ENCODE data around the gene UMAD1.

The UMAD1 gene

DNA sequence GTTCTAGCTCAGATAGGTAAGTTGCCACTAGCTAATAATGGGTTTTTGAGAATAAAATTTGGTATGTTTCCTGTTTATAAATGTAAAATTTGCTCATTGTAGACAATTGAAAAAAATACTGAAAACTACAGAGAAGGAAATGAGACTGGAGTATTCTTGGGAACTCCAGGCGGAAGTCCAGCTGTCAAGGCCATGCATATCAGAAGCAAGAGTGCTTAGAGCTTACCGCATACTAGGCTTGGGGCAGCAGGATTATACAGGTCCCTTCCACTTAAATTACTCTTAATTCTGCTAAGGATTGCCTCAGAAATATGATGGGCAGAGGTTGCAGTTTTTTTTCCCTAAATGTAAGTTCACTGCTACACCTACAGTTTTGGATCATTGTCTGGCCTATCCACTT, 26.6 kb downstream of the UMAD1 start:
- Histone ChIP-seq H2BK5ac (ENCODE audit: low read depth, low read length, poor library complexity) (no peak overlapping the region), H3K14ac (ENCODE audit: low read length) (no peak overlapping the region), H3K36me3 (ENCODE audit: control insufficient read depth in 1 of 2, insufficient read depth in 2 of 2, low read length in 2 of 2) (peaks cover 0 to 3% of the 10 kb centered on the region in 2 experiments), H2AK5ac (ENCODE audit: low read length) (no peak overlapping the region), H3K27ac (ENCODE audit: low read depth, low read length) (no peak overlapping the region), H3K4me2 (ENCODE audit: low read length) (no peak overlapping the region), H4K91ac (ENCODE audit: low read depth, low read length) (no peak overlapping the region), H3K9me3 (ENCODE audit: insufficient read depth, low read depth, low read length) (no peaks in the 10 kb centered on the region), H3K4me3 (ENCODE audit: low read depth, low read length) (no peak overlapping the region), H3K79me2 (ENCODE audit: control insufficient read depth, insufficient read depth, low read length, poor library complexity) (no peaks in the 10 kb centered on the region), H3K4ac (ENCODE audit: low read depth, low read length) (no peak overlapping the region), H2AFZ (ENCODE audit: insufficient read depth, low read length, poor library complexity) (no peak overlapping the region), H3K23ac (ENCODE audit: low read length) (no peak overlapping the region), H3K79me1 (ENCODE audit: low read length) (no peaks in the 10 kb centered on the region), H4K8ac (ENCODE audit: low read depth, low read length) (no peak overlapping the region), H2BK12ac (ENCODE audit: low read length) (no peak overlapping the region), H3K18ac (ENCODE audit: low read length) (no peak overlapping the region), H3K27me3 (ENCODE audit: insufficient read depth, low read length) (no peaks in the 10 kb centered on the region), H3K9ac (ENCODE audit: low read length) (no peak overlapping the region), H3K4me1 (ENCODE audit: control insufficient read depth in 1 of 2, insufficient read depth in 2 of 2, low read length in 2 of 2) (peaks cover 0 to 2% of the 10 kb centered on the region in 2 experiments), H4K12ac (ENCODE audit: low read depth, low read length) (no peak overlapping the region), H2BK120ac (ENCODE audit: insufficient read depth, low read length, poor library complexity) (no peak overlapping the region)
- no peak for DNase-seq
- WGBS (ENCODE audit: extremely low coverage, insufficient coverage, insufficient read length), result no CpG with 5 or more reads among the region's 2 CpGs

DNA sequence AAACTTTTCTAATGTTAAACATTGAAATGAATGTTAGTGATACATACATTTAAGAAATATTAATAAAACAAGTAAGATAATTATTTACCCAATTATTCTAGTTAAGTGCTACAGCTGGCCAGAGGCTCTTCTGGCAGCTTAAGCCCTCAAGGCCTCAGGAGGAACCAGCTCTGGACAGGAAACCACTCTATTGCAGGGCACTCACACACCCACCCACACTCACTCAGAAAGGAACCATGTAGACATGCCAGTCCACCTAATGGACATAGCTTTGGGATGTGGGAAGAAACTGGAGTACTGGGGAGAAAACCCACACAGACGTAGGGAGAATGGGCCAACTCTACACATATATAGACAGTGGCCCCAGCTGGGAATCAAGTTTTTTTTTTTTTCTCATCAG, 28.2 kb downstream of the UMAD1 start:
- no peak for DNase-seq
- Histone ChIP-seq H3K27me3 (ENCODE audit: insufficient read depth, low read length) (no peaks in the 10 kb centered on the region), H3K4ac (ENCODE audit: low read depth, low read length) (no peak overlapping the region), H3K79me1 (ENCODE audit: low read length) (no peaks in the 10 kb centered on the region), H4K91ac (ENCODE audit: low read depth, low read length) (no peak overlapping the region), H3K14ac (ENCODE audit: low read length) (no peak overlapping the region), H3K4me3 (ENCODE audit: low read depth, low read length) (no peak overlapping the region), H4K8ac (ENCODE audit: low read depth, low read length) (no peak overlapping the region), H4K12ac (ENCODE audit: low read depth, low read length) (no peak overlapping the region), H3K4me1 (ENCODE audit: control insufficient read depth in 1 of 2, insufficient read depth in 2 of 2, low read length in 2 of 2) (peaks cover 0 to 2% of the 10 kb centered on the region in 2 experiments), H3K9me3 (ENCODE audit: insufficient read depth, low read depth, low read length) (no peaks in the 10 kb centered on the region), H2AK5ac (ENCODE audit: low read length) (no peak overlapping the region), H2BK5ac (ENCODE audit: low read depth, low read length, poor library complexity) (no peak overlapping the region), H3K27ac (ENCODE audit: low read depth, low read length) (no peak overlapping the region), H3K18ac (ENCODE audit: low read length) (no peak overlapping the region), H3K36me3 (ENCODE audit: control insufficient read depth in 1 of 2, insufficient read depth in 2 of 2, low read length in 2 of 2) (peaks cover 0 to 3% of the 10 kb centered on the region in 2 experiments), H3K4me2 (ENCODE audit: low read length) (no peak overlapping the region), H2AFZ (ENCODE audit: insufficient read depth, low read length, poor library complexity) (no peak overlapping the region), H2BK12ac (ENCODE audit: low read length) (no peak overlapping the region), H3K9ac (ENCODE audit: low read length) (no peak overlapping the region), H3K79me2 (ENCODE audit: control insufficient read depth, insufficient read depth, low read length, poor library complexity) (no peaks in the 10 kb centered on the region), H2BK120ac (ENCODE audit: insufficient read depth, low read length, poor library complexity) (no peak overlapping the region), H3K23ac (ENCODE audit: low read length) (no peak overlapping the region)
- WGBS (ENCODE audit: extremely low coverage, insufficient coverage, insufficient read length), result no CpG with 5 or more reads among the region's 1 CpG

DNA sequence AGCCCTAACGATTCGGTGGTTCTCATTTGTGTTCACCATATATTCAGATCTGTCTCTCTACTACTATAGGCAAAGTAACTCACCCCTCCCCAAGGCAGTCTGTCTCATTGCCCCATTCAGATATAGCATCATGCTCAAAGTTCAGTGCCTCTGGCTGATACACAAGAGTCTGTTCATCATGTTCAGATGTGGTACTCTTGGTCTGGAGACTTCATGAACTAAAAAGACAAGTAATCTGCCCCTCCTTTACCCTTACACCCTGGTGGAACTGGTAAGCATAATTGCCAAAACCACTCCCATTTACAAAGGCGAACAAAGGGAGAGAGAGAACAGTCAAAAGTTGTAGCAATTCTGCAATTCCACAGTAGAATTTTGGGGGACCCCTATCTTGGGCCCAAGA, 29.9 kb downstream of the UMAD1 start:
- Histone ChIP-seq H2BK5ac (ENCODE audit: low read depth, low read length, poor library complexity) (no peak overlapping the region), H4K91ac (ENCODE audit: low read depth, low read length) (no peak overlapping the region), H4K8ac (ENCODE audit: low read depth, low read length) (no peak overlapping the region), H3K27ac (ENCODE audit: low read depth, low read length) (no peak overlapping the region), H2BK120ac (ENCODE audit: insufficient read depth, low read length, poor library complexity) (no peak overlapping the region), H3K27me3 (ENCODE audit: insufficient read depth, low read length) (no peaks in the 10 kb centered on the region), H4K12ac (ENCODE audit: low read depth, low read length) (no peak overlapping the region), H3K14ac (ENCODE audit: low read length) (no peak overlapping the region), H2BK12ac (ENCODE audit: low read length) (no peak overlapping the region), H3K4ac (ENCODE audit: low read depth, low read length) (no peak overlapping the region), H3K36me3 (ENCODE audit: control insufficient read depth in 1 of 2, insufficient read depth in 2 of 2, low read length in 2 of 2) (peaks cover 0 to 3% of the 10 kb centered on the region in 2 experiments), H3K79me1 (ENCODE audit: low read length) (no peaks in the 10 kb centered on the region), H3K23ac (ENCODE audit: low read length) (no peak overlapping the region), H2AFZ (ENCODE audit: insufficient read depth, low read length, poor library complexity) (no peak overlapping the region), H3K9ac (ENCODE audit: low read length) (no peak overlapping the region), H3K18ac (ENCODE audit: low read length) (no peak overlapping the region), H3K79me2 (ENCODE audit: control insufficient read depth, insufficient read depth, low read length, poor library complexity) (no peaks in the 10 kb centered on the region), H3K4me1 (ENCODE audit: control insufficient read depth in 1 of 2, insufficient read depth in 2 of 2, low read length in 2 of 2) (no peaks in the 10 kb centered on the region), H2AK5ac (ENCODE audit: low read length) (no peak overlapping the region), H3K4me2 (ENCODE audit: low read length) (no peak overlapping the region), H3K9me3 (ENCODE audit: insufficient read depth, low read depth, low read length) (no peaks in the 10 kb centered on the region), H3K4me3 (ENCODE audit: low read depth, low read length) (no peak overlapping the region)
- DNase-seq, result no peak
- no CpG with 5 or more reads among the region's 3 CpGs for WGBS (ENCODE audit: extremely low coverage, insufficient coverage, insufficient read length)

DNA sequence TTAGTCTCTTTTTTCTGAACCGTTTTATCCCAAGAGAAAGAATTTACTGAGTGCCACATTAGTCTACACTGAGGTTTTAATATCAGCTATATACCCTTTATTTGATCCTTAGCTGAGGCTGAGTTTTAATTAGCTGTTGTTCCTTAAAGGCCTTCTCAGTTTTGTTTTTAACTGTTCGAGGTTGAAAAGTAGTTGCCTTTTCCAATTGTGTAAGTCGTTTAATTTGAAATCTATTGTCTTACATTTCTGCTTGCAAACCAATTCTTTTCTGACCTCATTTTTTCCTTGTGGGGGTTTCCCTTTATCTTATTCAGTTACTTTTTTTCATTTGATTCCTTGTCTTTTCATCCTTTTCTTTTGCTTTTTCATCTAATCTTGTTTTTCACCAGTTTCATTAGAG, 30.8 kb downstream of the UMAD1 start:
- no peak overlapping the region for H2BK5ac ChIP-seq (ENCODE audit: low read depth, low read length, poor library complexity)
- no peak overlapping the region for H3K4me2 ChIP-seq (ENCODE audit: low read length)
- H3K14ac ChIP-seq (ENCODE audit: low read length), result no peak overlapping the region
- H3K18ac ChIP-seq (ENCODE audit: low read length), result no peak overlapping the region
- no CpG with 5 or more reads among the region's 3 CpGs for WGBS (ENCODE audit: extremely low coverage, insufficient coverage, insufficient read length)
- no peak overlapping the region for H4K12ac ChIP-seq (ENCODE audit: low read depth, low read length)
- no peak overlapping the region for H4K91ac ChIP-seq (ENCODE audit: low read depth, low read length)
- H3K79me2 ChIP-seq (ENCODE audit: control insufficient read depth, insufficient read depth, low read length, poor library complexity), result no peaks in the 10 kb centered on the region
- H3K27ac ChIP-seq (ENCODE audit: low read depth, low read length), result no peak overlapping the region
- H3K4ac ChIP-seq (ENCODE audit: low read depth, low read length), result no peak overlapping the region
- no peaks in the 10 kb centered on the region for H3K27me3 ChIP-seq (ENCODE audit: insufficient read depth, low read length)
- H3K79me1 ChIP-seq (ENCODE audit: low read length), result no peaks in the 10 kb centered on the region
- H2BK120ac ChIP-seq (ENCODE audit: insufficient read depth, low read length, poor library complexity), result no peak overlapping the region
- H3K4me3 ChIP-seq (ENCODE audit: low read depth, low read length), result no peak overlapping the region
- no peak overlapping the region for H2AK5ac ChIP-seq (ENCODE audit: low read length)
- no peaks in the 10 kb centered on the region for H3K4me1 ChIP-seq (ENCODE audit: control insufficient read depth in 1 of 2, insufficient read depth in 2 of 2, low read length in 2 of 2)
- H3K9me3 ChIP-seq (ENCODE audit: insufficient read depth, low read depth, low read length), result no peaks in the 10 kb centered on the region
- no peak for DNase-seq
- H2AFZ ChIP-seq (ENCODE audit: insufficient read depth, low read length, poor library complexity), result no peak overlapping the region
- no peak overlapping the region for H3K23ac ChIP-seq (ENCODE audit: low read length)
- H4K8ac ChIP-seq (ENCODE audit: low read depth, low read length), result no peak overlapping the region
- no peak overlapping the region for H2BK12ac ChIP-seq (ENCODE audit: low read length)
- H3K36me3 ChIP-seq (ENCODE audit: control insufficient read depth in 1 of 2, insufficient read depth in 2 of 2, low read length in 2 of 2), result no peaks in the 10 kb centered on the region
- no peak overlapping the region for H3K9ac ChIP-seq (ENCODE audit: low read length)

Data from trophoblast cell (in vitro differentiated cells and primary cell).